Measurements from ENCODE around the gene FKBP9.
"Not testable (repeated sequence)": the region's sequence is repeated elsewhere in the genome, so short reads cannot be mapped to it uniquely, and the experiment has no call there.

Gene FKBP9

DNA sequence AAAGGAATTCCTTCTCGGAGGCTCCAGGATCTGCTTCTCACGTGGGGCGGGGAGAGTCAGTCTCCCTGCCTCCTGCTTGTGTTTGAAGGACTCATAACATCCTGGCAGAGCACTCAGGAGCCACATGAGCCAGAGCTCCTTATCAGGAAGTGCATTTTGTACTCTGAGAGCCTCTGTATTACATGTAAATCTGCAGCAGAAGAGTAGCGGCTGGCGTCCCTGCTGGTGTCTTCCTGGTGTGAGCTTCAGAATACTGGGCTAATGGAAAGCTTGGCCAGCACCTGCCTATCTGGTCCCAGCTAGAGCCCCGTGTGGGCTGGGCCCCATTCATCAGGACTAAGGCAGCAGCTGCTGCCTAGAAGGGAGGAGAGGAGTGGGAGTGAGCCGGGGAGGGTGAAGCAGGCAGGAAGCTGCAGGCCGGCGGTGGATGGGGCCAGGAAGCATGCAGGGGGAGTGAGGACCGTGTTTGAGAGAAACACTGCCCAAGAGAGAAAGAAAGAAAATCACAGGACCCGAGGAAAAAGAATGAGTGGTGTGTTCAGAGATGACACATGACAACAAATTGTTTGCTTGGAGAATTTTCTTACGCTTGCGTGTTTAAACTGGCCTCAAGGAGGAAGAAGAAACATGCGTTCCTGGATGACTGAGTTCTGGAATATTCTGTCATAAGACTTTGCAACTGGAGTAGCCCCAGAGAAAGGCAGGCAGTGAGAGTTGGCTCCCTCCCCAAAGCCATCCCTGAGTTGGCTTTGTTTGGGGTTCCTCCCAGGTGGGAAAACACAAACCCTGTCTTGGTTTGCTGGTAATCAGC lies 41.3 kb downstream of the FKBP9 start:
- in situ Hi-C loops (cut with MboI; ENCODE audit: low pct_unique_long_range_greater_than_20kb, low sequenced_read_pairs), result not testable (repeated sequence)
- peak; percentile 52 for DNase-seq

GRCh38 chr7:32999380-32999779 lies 42.1 kb downstream of the FKBP9 start:
- in situ Hi-C loops (cut with MboI; ENCODE audit: low pct_unique_long_range_greater_than_20kb, low sequenced_read_pairs); DNase-seq: not testable (repeated sequence)

GRCh38 chr7:33003111-33003510 lies 45.9 kb downstream of the FKBP9 start:
- in situ Hi-C loops (cut with MboI; ENCODE audit: low pct_unique_long_range_greater_than_20kb, low sequenced_read_pairs); DNase-seq: not testable (repeated sequence)

- in situ Hi-C loops (cut with MboI; ENCODE audit: low pct_unique_long_range_greater_than_20kb, low sequenced_read_pairs); DNase-seq: not testable (repeated sequence)
Observed at GRCh38 chr7:33004104-33004616, 46.9 kb downstream of the FKBP9 start.

DNA sequence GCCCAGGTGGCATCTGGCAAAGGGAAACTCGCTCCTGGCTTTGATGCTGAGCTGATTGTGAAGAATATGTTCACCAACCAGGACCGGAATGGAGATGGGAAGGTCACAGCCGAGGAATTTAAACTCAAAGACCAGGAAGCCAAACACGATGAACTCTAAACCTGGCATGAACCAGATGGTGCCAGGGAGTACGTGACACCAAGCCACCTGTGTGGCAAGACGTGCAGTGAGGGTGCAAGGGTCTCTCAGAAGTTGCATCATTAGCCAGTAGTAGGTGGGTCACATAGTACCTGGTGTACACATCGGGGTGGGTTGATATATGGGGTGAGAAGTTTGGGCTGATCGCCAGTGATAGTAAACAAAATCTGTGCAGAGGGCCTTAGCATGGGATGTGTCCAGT lies 48.0 kb downstream of the FKBP9 start:
- in situ Hi-C loops (cut with MboI; ENCODE audit: low pct_unique_long_range_greater_than_20kb, low sequenced_read_pairs); DNase-seq: not testable (repeated sequence)

DNA sequence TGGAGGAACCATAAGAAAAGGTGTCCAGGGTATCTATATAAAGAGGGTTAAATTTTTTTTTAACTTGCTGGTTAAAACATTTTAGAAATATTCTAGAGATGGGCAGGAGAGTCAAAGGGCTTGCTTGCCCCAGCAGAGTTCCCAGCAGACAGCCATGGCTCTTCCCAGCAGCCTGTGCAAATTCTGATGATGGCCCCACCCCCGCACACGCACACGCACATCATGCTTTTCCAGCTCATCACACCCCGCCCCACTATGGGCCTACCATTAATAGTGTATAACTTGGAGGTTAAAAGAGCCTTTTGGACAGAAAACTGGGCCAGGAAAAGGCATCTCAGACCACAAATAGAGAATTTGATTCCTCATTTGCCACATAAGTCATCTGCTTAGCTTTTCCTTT lies 48.5 kb downstream of the FKBP9 start:
- in situ Hi-C loops (cut with MboI; ENCODE audit: low pct_unique_long_range_greater_than_20kb, low sequenced_read_pairs); DNase-seq: not testable (repeated sequence)

- in situ Hi-C loops (cut with MboI; ENCODE audit: low pct_unique_long_range_greater_than_20kb, low sequenced_read_pairs), result no loop called here
Observed at GRCh38 chr7:33009734-33010133, 52.5 kb downstream of the FKBP9 start.

GRCh38 chr7:33012364-33012763 lies 55.1 kb downstream of the FKBP9 start:
- no peak for DNase-seq
- in situ Hi-C loops (cut with MboI; ENCODE audit: low pct_unique_long_range_greater_than_20kb, low sequenced_read_pairs), result no loop called here

More at GRCh38 chr7:33009734-33010133, 52.5 kb downstream of the FKBP9 start:
- no peak for DNase-seq

- DNase-seq, result no peak
- in situ Hi-C loops (cut with MboI; ENCODE audit: low pct_unique_long_range_greater_than_20kb, low sequenced_read_pairs), result no loop called here
Observed at GRCh38 chr7:33024189-33024757, 67.0 kb downstream of the FKBP9 start.

DNA sequence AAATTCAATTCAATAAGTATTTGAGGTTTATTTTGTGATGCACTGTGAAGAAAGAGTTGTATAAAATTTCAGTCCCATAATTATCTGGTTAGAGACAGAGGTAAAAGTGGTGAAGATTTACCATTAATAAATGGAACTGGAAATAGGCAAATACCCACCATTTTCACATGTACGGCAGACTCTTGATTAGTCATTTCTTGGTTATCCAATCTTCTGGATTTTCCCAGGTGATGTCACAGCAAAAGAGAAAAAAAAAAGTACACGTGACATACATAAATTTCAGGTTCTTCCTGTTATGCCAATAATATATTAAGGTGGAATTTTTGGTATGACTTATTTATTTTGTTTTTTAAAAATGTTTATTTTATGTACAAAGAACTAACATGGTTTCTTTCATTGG lies 78.5 kb downstream of the FKBP9 start:
- DNase-seq, result no peak
- in situ Hi-C loops (cut with MboI; ENCODE audit: low pct_unique_long_range_greater_than_20kb, low sequenced_read_pairs), result no loop called here

DNA sequence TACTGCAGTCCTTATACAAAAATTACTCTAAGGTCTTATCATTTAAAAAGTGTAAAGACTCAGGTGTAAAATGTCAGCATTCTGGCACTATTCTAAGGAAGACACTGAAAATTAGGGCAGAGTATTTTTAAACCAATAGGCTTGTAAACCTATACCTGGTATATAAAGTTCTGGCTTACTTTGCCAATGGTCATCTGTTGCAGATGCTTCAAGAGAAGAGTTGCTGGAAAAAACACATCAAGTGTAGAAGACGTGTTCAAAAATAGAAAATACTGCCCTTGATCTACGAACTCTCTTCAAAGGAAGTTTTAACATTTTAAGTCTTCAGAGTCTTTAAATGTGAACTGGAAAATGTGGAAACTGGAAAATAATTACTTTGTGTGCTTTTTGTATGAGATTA lies 81.4 kb downstream of the FKBP9 start:
- in situ Hi-C loops (cut with MboI; ENCODE audit: low pct_unique_long_range_greater_than_20kb, low sequenced_read_pairs), result no loop called here
- DNase-seq, result no peak

DNA sequence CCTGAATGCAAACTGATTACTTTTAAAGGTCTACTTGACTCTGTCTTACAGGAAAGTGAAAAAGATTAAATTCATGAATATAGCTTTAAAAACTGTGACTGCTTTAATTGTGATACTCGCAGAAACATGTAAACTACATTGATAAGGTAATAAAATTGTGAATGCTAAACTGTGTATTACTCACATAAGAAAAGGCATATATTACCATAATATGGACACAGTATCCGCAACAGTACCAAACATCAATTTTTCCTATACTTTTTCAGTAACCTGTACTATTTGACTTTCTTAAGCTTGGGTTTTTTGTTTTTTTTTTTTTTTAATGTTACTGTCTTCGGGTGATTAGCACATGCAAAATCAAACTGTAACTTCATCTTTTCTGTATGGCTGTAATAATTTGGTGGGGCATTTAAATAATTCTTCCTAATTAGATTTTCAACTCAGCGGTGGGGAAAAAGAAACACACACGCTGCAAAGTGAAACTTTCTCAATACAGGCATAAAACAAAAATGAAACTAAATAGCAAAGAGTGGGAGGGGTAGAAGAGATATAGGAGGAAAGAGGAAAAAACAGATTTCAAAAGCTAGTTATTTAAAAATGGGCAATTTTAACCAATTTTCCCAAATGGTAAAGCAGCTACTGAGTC lies 82.1 kb downstream of the FKBP9 start:
- no peak for DNase-seq
- in situ Hi-C loops (cut with MboI; ENCODE audit: low pct_unique_long_range_greater_than_20kb, low sequenced_read_pairs), result no loop called here

DNA sequence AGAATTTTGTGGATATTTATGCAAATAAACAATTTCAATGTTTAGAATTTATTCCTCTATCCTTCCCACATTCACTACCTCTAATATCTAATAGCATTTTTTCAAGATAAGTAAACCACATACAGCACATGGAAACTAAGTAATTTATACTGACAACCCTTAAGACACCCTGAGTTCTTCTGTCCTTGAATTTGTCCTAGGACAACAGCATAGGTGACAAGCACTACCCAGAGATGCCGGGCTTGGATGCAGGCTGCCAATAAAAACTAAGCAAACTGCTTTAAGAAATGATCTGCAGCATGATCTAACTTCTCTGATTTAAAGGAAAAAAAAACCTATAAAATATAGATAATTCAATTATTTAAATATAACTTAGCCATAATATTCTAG lies 82.7 kb downstream of the FKBP9 start:
- DNase-seq, result no peak
- in situ Hi-C loops (cut with MboI; ENCODE audit: low pct_unique_long_range_greater_than_20kb, low sequenced_read_pairs), result no loop called here

- DNase-seq, result peak; percentile 73
- in situ Hi-C loops (cut with MboI; ENCODE audit: low pct_unique_long_range_greater_than_20kb, low sequenced_read_pairs), result no loop called here
Observed at GRCh38 chr7:33040803-33041516, 83.7 kb downstream of the FKBP9 start.

- in situ Hi-C loops (cut with MboI; ENCODE audit: low pct_unique_long_range_greater_than_20kb, low sequenced_read_pairs), result no loop called here
- no peak for DNase-seq
Observed at GRCh38 chr7:33041631-33042428, 84.6 kb downstream of the FKBP9 start.

DNA sequence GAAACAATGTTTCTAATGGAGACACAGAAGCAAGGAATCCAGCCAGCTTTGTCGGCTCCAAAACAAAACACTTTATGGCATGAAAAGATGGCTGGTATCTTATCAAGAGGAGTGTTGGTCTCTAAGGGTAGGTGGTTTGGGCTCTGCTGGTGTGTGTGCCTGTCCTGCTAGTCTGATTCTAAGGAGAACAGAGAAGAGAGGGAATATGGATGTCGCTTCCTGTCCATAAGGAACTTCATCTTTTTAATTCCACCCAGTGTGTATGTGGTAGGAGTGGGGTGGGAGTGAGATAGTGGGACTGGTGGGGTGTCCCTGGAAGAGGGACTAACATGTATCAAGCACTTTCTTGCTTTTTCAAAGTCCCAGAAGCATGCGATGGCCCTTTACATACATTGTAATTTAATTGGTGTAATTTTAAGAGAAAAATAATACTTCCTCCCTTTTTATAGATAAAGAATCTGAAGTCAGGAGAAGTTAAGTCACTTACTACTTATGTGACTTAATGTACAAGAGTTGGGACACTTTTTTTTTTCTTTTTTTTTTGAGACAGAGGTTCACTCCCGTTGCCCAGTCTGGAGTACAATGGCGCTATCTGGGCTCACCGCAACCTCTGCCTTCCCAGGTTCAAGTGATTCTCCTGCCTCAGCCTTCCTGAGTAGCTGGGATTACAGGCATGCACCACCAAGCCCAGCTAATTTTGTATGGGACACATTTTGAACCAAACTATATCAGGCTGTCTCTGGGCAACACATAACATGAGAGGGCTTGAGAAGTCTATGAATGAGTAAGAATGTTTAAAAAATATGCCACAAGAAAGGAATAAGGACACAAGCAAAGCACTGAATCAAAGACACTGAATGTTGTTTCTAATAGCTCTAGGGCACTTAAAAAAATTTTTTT lies 86.5 kb downstream of the FKBP9 start:
- in situ Hi-C loops (cut with MboI; ENCODE audit: low pct_unique_long_range_greater_than_20kb, low sequenced_read_pairs), result no loop called here
- no peak for DNase-seq

DNA sequence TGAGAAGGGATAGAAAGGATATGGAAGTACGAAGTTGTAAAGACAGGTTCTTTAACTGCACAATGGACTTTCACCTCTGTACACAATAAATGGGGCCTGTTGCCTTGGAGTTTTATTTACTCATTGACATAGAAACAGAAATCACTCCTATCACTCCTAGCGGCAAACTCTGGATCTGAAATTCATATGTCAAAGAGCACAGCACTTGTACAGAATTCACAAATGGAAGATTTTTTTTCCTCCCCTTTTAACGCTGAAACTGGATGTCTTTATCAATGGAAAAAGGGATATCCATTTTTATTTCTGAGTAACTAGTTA lies 87.1 kb downstream of the FKBP9 start:
- in situ Hi-C loops (cut with MboI; ENCODE audit: low pct_unique_long_range_greater_than_20kb, low sequenced_read_pairs), result no loop called here
- DNase-seq, result no peak

GRCh38 chr7:33044986-33045385 lies 87.7 kb downstream of the FKBP9 start:
- in situ Hi-C loops (cut with MboI; ENCODE audit: low pct_unique_long_range_greater_than_20kb, low sequenced_read_pairs), result no loop called here
- no peak for DNase-seq

Measured in KBM-7 (cell line).